Uterus (tissue), 2 donors: ENCODE results near the gene TNRC6C.

Source experiments
- CTCF ChIP-seq, 4 experiments: fragments of 200-600 bp in 2 of 4; fragments of 450-650 bp in 2 of 4; sonication (generic) in 2 of 4; IDR thresholded peaks; one replicate each; pipeline ENCODE4 v1.5.1; 2016 to 2019; ENCODE audit warnings: antibody characterized with exemption in 4 of 4, mild to moderate bottlenecking in 2 of 4, moderate library complexity in 1 of 4
- POLR2A ChIP-seq, 2 donors: fragments of 450-650 bp; IDR thresholded peaks; one replicate each; pipeline ENCODE4 v1.6.1; 2016; ENCODE audit warnings: antibody characterized with exemption in 2 of 2, mild to moderate bottlenecking in 1 of 2, moderate library complexity in 1 of 2

GRCh38 chr17:77915594-77916021 is 42.9 kb upstream of the TNRC6C start:
- TF ChIP-seq CTCF (IDR thresholded peaks at IDR 0.05) (no peak), POLR2A (IDR thresholded peaks at IDR 0.05) (no peak)
